Limb (tissue), 2 donors: ENCODE data around the gene DPP8.
"Not testable (repeated sequence)": the region's sequence is repeated elsewhere in the genome, so short reads cannot be mapped to it uniquely, and the experiment has no call there.

Experiments used
- DNase-seq, 2 donors: peaks; one replicate each; pipeline ENCODE4 v3.0.0-alpha.2; 2016; ENCODE audit errors: extremely low spot score in 2 of 2

Gene DPP8

DNA sequence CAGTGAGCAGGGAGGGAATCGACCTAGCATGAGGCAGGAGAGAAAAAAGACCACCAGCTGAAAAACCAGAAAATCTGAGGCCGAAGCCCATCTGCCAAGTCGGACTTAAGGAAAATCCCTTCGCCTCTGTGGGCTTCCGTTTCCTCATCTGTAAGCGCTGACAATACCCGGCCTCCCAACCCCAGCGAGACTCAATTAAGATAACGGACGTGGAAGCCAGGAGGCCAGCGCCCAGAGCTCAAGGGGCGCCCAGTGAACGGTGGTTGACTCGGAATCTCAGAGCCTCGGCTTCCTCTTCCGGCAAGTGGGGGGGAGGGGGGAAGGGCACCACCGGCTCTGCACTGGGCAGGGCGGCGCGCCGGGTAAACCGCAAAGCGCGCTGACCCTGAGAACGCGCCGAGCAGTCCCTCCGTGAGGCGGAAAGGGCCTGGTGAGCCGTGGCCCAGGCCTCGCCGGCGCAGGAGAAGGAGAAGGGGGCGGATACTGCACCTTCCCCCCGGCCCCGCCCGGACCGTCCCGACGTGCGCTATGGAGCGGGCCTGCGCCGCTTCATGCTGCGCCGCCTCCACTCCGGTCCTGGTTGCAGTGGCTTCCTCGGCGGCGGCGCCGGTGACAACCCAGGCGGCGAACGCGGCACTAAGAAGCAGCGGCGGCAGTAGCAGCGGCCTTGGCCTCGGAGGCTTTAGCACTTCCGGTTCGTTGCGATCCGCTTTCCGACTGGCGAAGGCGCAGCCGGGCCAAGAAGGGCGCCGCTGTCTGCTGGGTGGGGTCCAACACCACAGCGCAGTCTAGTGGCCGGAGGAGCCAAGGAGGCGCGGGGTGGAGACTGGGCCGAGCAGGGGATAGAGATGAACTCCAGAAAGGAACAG, at the start of gene DPP8:
Gene DPP8, minus strand, starts transcription at position 693 of the 869 bp plus-strand sequence. CDS start 5,136 bp downstream, outside the sequence.
- DNase-seq, result peak; percentile 95 to 97

- DNase-seq, result no peak
These were observed 44.4 kb upstream of the DPP8 start for GRCh38 chr15:65561934-65562333.

- DNase-seq, result no peak
These were observed 42.5 kb upstream of the DPP8 start for GRCh38 chr15:65559941-65560340.

DNA sequence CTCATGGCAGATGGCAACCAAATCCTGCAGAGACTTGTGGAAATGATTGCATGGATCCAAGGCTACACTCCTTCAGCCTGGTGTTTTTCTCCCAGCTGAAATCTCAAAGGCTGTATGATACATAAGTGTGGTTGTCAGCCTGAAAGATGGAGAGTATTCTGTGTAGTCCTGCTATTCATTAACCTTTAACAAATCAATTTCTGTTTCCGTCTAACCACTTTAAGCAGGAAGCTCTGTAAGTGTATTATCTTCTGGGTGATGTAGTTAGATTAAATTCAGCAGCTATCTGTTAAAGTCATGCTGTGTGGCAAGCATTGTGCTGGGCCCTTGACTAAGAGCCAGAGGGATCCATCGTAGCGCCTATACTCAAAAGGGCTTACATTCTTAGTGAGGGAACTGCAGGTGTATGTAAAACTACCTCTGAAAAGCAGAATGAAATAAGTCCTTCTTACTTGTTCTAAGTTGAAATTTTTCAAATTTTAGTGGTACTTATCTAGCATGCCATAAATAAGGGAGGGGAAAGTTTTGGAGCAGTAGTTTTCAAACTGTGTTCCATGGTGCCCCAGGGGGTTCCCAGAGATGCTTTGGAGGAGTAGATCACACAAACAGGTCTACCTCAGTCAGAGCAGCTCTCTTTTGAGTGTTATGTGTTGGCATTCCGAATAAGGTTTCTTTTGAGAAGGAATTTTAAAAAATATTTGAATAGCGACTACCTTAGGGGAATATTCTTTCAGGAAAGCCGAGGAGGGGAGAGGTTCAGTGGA, 41.7 kb upstream of the DPP8 start:
- DNase-seq, result no peak

DNA sequence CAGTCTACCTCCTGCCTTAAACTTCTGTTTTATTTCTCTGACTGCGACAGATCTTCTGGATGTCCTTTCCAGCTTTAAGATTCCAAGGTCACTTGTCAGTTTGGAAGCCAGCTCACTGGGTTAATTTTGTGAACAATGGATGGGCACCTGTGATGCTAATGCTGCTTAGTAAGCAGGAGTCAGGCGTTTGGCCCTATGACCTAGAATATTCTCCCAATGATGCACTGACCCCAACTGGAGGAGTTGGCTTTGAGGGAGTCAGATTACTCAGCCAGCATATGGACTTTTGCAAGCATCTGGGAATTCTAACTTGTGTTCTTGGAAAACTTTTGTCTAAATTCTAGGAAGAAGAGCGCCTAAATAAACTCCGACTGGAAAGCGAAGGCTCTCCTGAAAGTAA, 40.8 kb upstream of the DPP8 start:
- DNase-seq, result no peak

DNA sequence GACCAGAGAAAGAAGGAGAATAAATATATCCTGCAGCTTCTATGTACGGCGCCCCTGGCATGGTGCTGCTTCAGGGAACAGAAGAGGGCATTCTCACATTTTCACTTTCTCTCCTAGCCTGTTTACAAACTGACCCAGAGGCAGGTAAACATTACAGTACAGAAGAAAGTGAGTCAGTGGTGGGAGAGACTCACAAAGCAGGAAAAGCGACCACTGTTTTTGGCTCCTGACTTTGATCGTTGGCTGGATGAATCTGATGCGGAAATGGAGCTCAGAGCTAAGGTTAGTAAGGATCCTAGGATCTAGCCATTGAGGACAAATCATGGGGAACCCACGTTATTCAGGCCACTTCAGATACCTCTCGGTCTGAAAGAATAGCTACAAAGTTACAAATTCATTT, 39.1 kb upstream of the DPP8 start:
- DNase-seq, result no peak

DNA sequence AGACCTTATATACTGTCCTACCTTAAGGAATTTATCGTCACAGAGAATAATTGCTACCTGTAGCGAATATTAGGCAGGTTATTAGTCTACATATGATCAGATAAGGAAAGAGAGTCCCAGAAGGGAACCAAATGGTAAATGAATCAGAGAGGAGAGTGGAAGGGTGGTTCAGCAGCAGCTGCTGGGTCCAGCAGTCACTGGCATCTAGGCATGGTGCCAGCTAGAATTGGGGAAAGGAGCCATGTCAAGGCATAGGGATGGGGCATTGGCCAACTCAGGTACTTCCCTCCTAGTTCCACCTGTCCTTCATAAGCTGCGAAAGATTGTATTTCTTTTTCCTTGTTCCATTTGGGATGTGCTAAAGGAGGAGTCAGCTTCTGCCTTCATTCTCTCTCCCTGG, 36.2 kb upstream of the DPP8 start:
- DNase-seq, result no peak

DNA sequence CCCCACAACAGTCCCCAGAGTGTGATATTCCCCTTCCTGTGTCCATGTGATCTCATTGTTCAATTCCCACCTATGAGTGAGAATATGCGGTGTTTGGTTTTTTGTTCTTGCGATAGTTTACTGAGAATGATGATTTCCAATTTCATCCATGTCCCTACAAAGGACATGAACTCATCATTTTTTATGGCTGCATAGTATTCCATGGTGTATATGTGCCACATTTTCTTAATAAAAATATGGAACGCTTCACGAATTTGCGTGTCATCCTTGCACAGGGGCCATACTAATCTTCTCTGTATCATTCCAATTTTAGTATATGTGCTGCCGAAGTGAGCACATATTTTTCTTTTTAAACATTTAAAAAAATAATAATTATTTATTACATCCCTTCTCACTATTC, 35.4 kb upstream of the DPP8 start:
- not testable (repeated sequence) for DNase-seq

GRCh38 chr15:65551183-65551582, 33.7 kb upstream of the DPP8 start:
- DNase-seq, result no peak

DNA sequence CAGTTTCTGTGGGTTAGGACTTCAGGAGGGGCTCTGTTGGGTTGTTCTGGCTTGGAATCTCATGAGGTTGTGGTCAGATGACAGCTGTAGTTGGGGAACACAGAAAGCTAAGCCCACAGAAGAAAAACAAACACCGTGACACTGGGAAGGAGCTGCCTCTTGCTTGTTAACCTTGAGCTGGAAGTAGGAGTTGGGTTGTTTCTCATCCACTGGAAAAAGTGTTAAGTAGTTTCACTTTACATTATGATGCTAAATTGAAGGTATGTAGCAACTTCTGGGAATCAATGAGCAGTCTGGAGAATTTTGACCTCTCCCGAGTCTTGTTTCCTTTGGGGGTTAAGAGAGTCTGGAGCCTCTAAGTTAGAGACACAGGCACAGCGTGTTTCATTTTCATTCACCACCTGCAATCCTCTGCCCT, 33.2 kb upstream of the DPP8 start:
- no peak for DNase-seq

GRCh38 chr15:65549288-65549687, 31.8 kb upstream of the DPP8 start:
- not testable (repeated sequence) for DNase-seq

DNA sequence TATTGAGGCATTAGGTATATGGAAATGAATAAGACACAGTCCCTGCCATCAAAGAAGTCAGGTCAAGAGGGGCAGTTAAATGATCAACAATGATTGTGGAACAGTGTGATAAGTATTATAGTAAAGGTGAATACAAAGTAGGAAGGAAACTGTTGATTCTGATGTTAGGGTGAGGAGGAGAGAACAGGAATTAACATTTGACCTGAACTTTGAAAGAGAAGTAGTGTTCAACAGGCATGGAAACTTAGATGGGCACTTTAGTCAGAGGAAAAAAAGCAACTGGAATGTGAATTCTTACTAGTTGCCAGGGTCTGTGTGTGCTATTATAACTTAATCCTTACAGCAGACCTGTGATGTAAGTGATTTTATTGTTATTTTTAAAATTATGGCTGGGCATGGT, 30.4 kb upstream of the DPP8 start:
- no peak for DNase-seq

DNA sequence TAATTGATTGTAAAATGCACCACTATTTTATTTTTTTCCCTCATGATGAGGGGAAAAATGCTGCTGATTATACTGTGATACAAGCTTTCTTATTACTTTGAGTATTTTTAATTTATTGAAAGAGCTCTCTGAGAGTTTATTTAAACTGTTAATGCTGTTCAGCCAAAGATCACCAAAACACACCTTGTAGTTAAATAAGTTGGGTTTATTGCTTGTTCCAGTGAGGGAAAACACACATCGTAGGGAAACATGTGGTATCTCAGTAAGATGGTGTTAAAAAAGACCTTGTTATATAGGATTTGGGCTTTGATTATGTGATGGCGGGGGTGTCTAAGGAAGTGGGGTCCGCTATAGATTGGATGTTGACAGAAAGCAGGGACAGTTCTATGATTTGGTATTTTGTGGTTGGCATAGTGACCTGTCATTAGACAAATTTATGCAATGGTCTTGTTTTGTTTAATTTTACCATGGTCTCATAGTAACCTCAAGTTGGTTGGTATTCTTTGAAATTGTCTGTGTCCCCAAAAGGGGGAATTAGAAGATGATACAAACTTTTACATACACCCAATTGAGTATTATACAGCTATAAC, 23.8 kb upstream of the DPP8 start:
- DNase-seq, result no peak

DNA sequence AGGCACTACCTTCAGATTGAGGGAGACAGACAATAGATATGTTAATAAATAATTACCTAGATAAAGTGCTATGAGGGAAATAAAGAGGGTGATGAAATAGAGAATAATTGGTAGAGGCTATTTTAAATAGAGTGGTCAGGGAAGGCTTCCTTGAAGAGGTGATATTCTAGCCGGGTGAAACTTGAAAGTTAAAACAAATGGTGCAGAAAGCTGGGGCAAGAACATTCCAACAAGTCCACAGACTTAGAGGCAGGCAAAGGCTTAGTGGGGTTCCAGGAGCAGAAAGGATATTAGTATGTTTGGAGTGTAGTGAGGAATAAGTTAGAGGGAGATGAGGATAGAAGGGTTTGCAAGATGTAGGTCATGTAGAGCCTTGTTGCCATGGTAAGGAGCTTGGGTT, 22.8 kb upstream of the DPP8 start:
- no peak for DNase-seq

DNA sequence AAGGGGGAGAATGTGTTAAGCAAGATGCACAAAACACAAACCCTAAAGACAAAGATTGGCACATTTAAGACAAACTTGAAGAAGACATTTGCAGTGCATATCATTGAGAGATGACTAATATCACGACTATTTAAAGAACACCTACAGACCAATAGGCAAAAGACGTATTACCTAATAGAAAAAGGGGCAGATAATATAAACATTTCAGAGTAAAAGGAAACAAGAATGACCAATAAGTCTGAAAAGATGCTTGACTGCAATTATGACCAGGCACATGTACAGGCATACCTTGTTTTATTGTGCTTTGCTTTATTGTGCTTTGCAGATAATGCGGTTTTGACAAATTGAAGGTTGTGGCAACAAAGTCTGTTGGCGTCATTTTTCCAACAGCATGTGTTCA, 17.7 kb upstream of the DPP8 start:
- no peak for DNase-seq

DNA sequence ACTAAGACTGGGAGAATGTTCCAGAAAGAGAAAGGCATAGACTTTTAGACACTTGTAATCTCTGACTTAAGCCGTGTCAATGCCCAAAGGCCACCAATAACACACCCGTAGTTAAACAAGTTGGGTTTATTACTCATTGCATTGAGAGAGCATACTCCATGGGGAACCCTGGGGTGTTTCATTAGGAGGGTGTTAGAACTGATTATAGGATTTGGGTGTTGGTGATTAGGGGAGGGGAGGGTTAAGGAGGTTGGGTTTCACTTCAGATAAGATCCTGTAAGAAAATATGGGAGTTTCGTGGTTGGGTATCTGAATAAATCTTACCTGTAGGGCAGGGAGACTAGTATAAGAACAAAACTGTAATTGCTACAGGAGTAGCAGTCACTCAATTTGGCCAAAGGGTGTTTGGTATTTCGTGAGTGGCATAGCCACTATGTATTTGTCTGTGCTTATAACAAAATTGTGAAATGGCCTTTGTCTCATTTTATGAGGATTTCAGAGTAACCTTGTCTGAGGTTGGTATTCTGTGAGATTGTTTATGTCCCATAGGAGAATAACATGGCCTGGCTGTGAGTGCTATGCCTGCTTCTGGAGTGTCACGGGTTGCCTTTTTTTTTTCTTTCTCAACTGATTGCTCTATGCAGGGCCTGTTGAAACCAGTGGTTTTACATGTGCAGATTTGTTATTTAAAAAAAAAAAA, 15.7 kb upstream of the DPP8 start:
- no peak for DNase-seq

GRCh38 chr15:65532738-65533051, 15.2 kb upstream of the DPP8 start:
- DNase-seq, result no peak

GRCh38 chr15:65530318-65531111, 13.0 kb upstream of the DPP8 start, which contains the start of gene HACD3:
Gene HACD3, plus strand, starts transcription at chr15:65530463. Its CDS starts 169 bp downstream, at chr15:65530632.
- peak; percentile 78 to 94 for DNase-seq

- DNase-seq, result no peak
These were observed 12.4 kb upstream of the DPP8 start for GRCh38 chr15:65529762-65530317.

GRCh38 chr15:65528461-65529060, 11.1 kb upstream of the DPP8 start:
- no peak for DNase-seq
